WTC11 (cell line): Measurements from ENCODE around the gene KLHL30. TPM values are rescaled to one million over a fixed set of nuclear protein-coding genes. Genes with fewer than 3 reads are reported as not detected.

Experiments used
- ATAC-seq: fragments of 200-7000 bp; cut with Tn5 transposase; 2 replicates; pipeline ENCODE4 v1.10.0; 2021; ENCODE audit warnings: mild to moderate bottlenecking, moderate library complexity
- CTCF ChIA-PET: fragments of 300-600 bp; sonication (Branson Sonifier 250); formaldehyde crosslinking; loops from one replicate; lab custom pipeline; 2021; ENCODE audit warnings: antibody characterized with exemption; lab: Charles Lee
- POLR2A ChIA-PET: fragments of 350-600 bp; sonication (Branson Sonifier 250); formaldehyde crosslinking; loops from one replicate; lab custom pipeline; 2021; ENCODE audit warnings: antibody characterized with exemption; lab: Charles Lee
- DNase-seq: peaks from one replicate; pipeline ENCODE4 v3.0.0; 2021; ENCODE audit warnings: low spot score
- H3K27ac Mint-ChIP-seq: 2 replicates; pipeline ENCODE4 v1.8.0; 2021; ENCODE audit warnings: mixed read lengths
- H3K27me3 Mint-ChIP-seq: 2 replicates; pipeline ENCODE4 v1.8.0; 2021; ENCODE audit warnings: low read depth, mild to moderate bottlenecking, moderate library complexity, mixed read lengths
- H3K36me3 Mint-ChIP-seq: 2 replicates; pipeline ENCODE4 v1.8.0; 2021; ENCODE audit warnings: mixed read lengths
- H3K4me1 Mint-ChIP-seq: 2 replicates; pipeline ENCODE4 v1.8.0; 2022; ENCODE audit warnings: mixed read lengths
- H3K4me3 Mint-ChIP-seq: 2 replicates; pipeline ENCODE4 v1.8.0; 2021; ENCODE audit warnings: mild to moderate bottlenecking, moderate library complexity, mixed read lengths
- H3K9me3 Mint-ChIP-seq: 2 replicates; pipeline ENCODE4 v1.8.0; 2021; ENCODE audit warnings: mixed read lengths
- FOXK1 ChIP-seq: sonication (generic); formaldehyde crosslinking; IDR thresholded peaks from 2 replicates; pipeline ENCODE4 v1.8.0; 2022; ENCODE audit warnings: mild to moderate bottlenecking, moderate library complexity, missing genetic modification reagents
- FOXP1 ChIP-seq: sonication (generic); formaldehyde crosslinking; IDR thresholded peaks from 2 replicates; pipeline ENCODE4 v1.8.0; 2022; ENCODE audit warnings: missing genetic modification reagents, mild to moderate bottlenecking, moderate library complexity, borderline replicate concordance
- GABPB1 ChIP-seq: sonication (generic); formaldehyde crosslinking; IDR thresholded peaks from 2 replicates; pipeline ENCODE4 v1.8.1; 2023; ENCODE audit warnings: mild to moderate bottlenecking, missing genetic modification reagents
- IRF2 ChIP-seq: sonication (generic); formaldehyde crosslinking; IDR thresholded peaks from 2 replicates; pipeline ENCODE4 v1.8.0; 2022; ENCODE audit warnings: low read depth, missing genetic modification reagents, borderline replicate concordance
- JUN ChIP-seq: sonication (generic); formaldehyde crosslinking; IDR thresholded peaks from 2 replicates; pipeline ENCODE4 v1.8.0; 2023; ENCODE audit warnings: mild to moderate bottlenecking, missing genetic modification reagents
- NFYB ChIP-seq: sonication (generic); formaldehyde crosslinking; conservative IDR thresholded peaks from 2 replicates; pipeline ENCODE4 v1.8.0; 2022; ENCODE audit warnings: low read depth, missing genetic modification reagents
- NR2C2 ChIP-seq: sonication (generic); formaldehyde crosslinking; IDR thresholded peaks from 2 replicates; pipeline ENCODE4 v1.8.0; 2022; ENCODE audit warnings: mild to moderate bottlenecking, missing genetic modification reagents
- SP1 ChIP-seq: sonication (generic); formaldehyde crosslinking; conservative IDR thresholded peaks from 2 replicates; pipeline ENCODE4 v1.8.1; 2022; ENCODE audit warnings: missing genetic modification reagents
- TEAD4 ChIP-seq: sonication (generic); formaldehyde crosslinking; IDR thresholded peaks from 2 replicates; pipeline ENCODE4 v1.8.0; 2022; ENCODE audit warnings: mild to moderate bottlenecking, missing genetic modification reagents
- ZNF219 ChIP-seq: sonication (generic); formaldehyde crosslinking; IDR thresholded peaks from 2 replicates; pipeline ENCODE4 v1.8.0; 2023; ENCODE audit warnings: missing genetic modification reagents, mild to moderate bottlenecking, borderline replicate concordance
- ZNF416 ChIP-seq: fragments of 250-450 bp; sonication (Bioruptor Pico); IDR thresholded peaks from 2 replicates; pipeline ENCODE4 v1.9.0; 2021; ENCODE audit warnings: mild to moderate bottlenecking, inconsistent platforms
- ZNF423 ChIP-seq: fragments of 250-450 bp; sonication (Bioruptor Pico); IDR thresholded peaks from 2 replicates; pipeline ENCODE4 v2.1.2; 2022; ENCODE audit warnings: mild to moderate bottlenecking, moderate library complexity
- ZNF671 ChIP-seq: fragments of 250-450 bp; sonication (Bioruptor Pico); IDR thresholded peaks from 2 replicates; pipeline ENCODE4 v1.8.0; 2021; ENCODE audit warnings: mild to moderate bottlenecking
- total RNA-seq: library from RNA; stranded (reverse); gene quantifications from 3 replicates; pipeline ENCODE4 v1.2.3, GENCODE V29; 2021
- TF ChIP-seq, protein P1 (sequence below): fragments of 250-450 bp; sonication (Bioruptor Pico); IDR thresholded peaks from 2 replicates; pipeline ENCODE4 v1.9.0; 2021; ENCODE audit warnings: moderate library complexity, mild to moderate bottlenecking, inconsistent platforms, borderline replicate concordance
- TF ChIP-seq, protein P2 (sequence below): sonication (generic); formaldehyde crosslinking; IDR thresholded peaks from 2 replicates; pipeline ENCODE4 v1.8.1; 2022; ENCODE audit warnings: low read depth, mild to moderate bottlenecking, moderate library complexity, missing genetic modification reagents, borderline replicate concordance
- TF ChIP-seq, protein P3 (sequence below): sonication (generic); formaldehyde crosslinking; IDR thresholded peaks from 2 replicates; pipeline ENCODE4 v1.8.1; 2023; ENCODE audit warnings: mild to moderate bottlenecking, missing genetic modification reagents, moderate library complexity
- TF ChIP-seq, protein P4 (sequence below): fragments of 250-450 bp; sonication (Bioruptor Pico); IDR thresholded peaks from 2 replicates; pipeline ENCODE4 v1.8.0; 2021; ENCODE audit warnings: mild to moderate bottlenecking
- TF ChIP-seq, protein P5 (sequence below): fragments of 250-450 bp; sonication (Bioruptor Pico); IDR thresholded peaks from 2 replicates; pipeline ENCODE4 v1.9.0; 2021; ENCODE audit warnings: mild to moderate bottlenecking, borderline replicate concordance

Gene KLHL30
- total RNA-seq, 1 experiment from 2014 or later: not detected

DNA sequence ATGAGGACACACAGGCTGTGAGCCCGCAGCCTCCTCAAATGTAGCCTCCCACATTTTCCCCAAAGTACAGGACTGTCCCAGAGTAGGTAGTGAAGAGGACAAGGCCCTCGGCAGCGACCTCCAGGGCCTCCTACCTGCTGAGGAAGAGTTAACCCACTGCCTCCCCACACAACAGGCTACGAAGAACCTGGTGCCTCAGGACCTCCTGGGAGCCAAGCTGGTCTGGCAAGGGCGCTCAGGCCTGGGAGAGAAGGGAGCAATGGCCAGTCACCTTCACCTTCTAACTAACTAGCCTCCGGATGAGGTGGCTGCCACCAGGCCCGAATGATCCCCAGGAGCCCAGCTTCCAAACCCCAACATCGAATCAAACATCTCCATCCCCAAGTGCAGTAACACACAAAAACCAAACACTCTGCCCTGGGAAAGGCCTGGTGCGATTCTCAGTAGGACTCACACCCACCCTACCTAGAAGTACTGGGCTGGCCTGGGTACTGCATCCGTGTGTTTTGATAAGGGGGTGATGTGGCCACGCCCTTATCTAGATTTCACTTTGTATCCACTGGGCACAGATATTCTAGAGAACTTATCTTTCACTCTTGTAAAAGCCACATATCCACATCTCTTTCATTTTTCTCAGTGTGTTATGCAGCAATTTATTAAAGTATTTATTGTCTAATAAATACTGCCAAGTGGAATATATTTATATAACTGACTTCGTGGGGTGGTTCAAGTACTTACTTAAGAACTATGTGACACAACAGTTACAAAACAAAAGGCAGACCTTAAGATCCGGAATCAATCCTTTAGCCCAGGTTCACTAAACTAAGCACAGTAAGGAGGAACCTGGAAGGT is 30.0 kb downstream of the KLHL30 start:
- H3K27me3 Mint-ChIP-seq: peaks cover 19% of the 10 kb centered on the region
- POLR2A ChIA-PET: no interaction called here
- DNase-seq (no peak), ATAC-seq (no peak)
- CTCF ChIA-PET: no interaction called here
- no peak overlapping the region for H3K4me3 Mint-ChIP-seq
- H3K4me1 Mint-ChIP-seq: no peaks in the 10 kb centered on the region
- TF ChIP-seq, protein P1, sequence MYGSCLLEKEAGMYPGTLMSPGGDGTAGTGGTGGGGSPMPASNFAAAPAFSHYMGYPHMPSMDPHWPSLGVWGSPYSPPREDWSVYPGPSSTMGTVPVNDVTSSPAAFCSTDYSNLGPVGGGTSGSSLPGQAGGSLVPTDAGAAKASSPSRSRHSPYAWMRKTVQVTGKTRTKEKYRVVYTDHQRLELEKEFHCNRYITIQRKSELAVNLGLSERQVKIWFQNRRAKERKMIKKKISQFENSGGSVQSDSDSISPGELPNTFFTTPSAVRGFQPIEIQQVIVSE (CRISPR knock-in tag): no peak
- TF ChIP-seq, protein P2, sequence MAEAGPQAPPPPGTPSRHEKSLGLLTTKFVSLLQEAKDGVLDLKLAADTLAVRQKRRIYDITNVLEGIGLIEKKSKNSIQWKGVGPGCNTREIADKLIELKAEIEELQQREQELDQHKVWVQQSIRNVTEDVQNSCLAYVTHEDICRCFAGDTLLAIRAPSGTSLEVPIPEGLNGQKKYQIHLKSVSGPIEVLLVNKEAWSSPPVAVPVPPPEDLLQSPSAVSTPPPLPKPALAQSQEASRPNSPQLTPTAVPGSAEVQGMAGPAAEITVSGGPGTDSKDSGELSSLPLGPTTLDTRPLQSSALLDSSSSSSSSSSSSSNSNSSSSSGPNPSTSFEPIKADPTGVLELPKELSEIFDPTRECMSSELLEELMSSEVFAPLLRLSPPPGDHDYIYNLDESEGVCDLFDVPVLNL (CRISPR knock-in tag): no peak
- no peak for TF ChIP-seq SP1 (CRISPR knock-in tag)
- TF ChIP-seq ZNF219 (CRISPR knock-in tag): no peak
- no peak for TF ChIP-seq NFYB (CRISPR knock-in tag)
- no peak for TF ChIP-seq IRF2
- TF ChIP-seq, protein P3, sequence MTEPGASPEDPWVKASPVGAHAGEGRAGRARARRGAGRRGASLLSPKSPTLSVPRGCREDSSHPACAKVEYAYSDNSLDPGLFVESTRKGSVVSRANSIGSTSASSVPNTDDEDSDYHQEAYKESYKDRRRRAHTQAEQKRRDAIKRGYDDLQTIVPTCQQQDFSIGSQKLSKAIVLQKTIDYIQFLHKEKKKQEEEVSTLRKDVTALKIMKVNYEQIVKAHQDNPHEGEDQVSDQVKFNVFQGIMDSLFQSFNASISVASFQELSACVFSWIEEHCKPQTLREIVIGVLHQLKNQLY (CRISPR knock-in tag): no peak
- TF ChIP-seq GABPB1: no peak
- no peak for TF ChIP-seq FOXP1 (CRISPR knock-in tag)
- TF ChIP-seq JUN (CRISPR knock-in tag): no peak
- TF ChIP-seq TEAD4: no peak
- no peak for TF ChIP-seq ZNF671
- no peaks in the 10 kb centered on the region for H3K9me3 Mint-ChIP-seq
- H3K27ac Mint-ChIP-seq: no peak overlapping the region
- peaks cover 32% of the 10 kb centered on the region for H3K36me3 Mint-ChIP-seq

DNA sequence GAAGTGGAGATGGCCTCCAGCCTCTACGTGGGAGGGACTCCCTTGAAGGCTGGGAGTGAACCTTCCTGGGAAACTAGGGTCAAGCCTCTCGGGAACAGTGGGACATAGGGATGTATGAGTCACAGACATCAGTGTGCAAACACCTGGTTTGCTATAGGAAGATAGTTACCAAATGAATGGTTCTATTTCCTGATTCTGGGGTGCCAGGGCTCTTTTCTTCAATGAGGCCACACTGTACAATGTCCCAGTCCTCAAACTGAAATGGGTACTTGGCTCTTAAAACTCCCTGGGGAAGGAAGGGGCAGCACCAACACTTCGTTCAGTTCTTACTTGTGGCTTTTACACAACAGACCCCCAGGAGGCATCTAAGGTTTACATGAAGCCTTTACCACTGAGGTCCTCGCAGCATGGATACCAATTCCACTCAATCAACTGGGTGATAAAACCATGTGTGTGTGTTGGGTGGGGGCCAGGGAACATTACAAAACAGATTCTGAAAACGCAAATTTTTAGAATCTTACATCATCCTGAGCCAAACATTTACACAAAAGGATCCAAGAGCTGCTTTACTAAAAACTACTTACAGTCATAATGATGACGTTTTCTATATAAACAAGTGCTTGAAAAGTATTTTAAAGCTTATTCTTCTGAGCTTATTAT is 30.7 kb downstream of the KLHL30 start:
- Mint-ChIP-seq H3K27ac (no peak overlapping the region), H3K4me3 (no peak overlapping the region), H3K9me3 (no peaks in the 10 kb centered on the region), H3K4me1 (no peaks in the 10 kb centered on the region), H3K27me3 (peaks cover 18% of the 10 kb centered on the region), H3K36me3 (peaks cover 39% of the 10 kb centered on the region)
- ChIA-PET POLR2A (no interaction called here), CTCF (no interaction called here)
- no peak for DNase-seq
- ATAC-seq: no peak
- TF ChIP-seq NR2C2 (CRISPR knock-in tag): no peak
- TF ChIP-seq ZNF416 (CRISPR knock-in tag): no peak
- no peak for TF ChIP-seq ZNF423 (CRISPR knock-in tag)
- TF ChIP-seq, protein P4, sequence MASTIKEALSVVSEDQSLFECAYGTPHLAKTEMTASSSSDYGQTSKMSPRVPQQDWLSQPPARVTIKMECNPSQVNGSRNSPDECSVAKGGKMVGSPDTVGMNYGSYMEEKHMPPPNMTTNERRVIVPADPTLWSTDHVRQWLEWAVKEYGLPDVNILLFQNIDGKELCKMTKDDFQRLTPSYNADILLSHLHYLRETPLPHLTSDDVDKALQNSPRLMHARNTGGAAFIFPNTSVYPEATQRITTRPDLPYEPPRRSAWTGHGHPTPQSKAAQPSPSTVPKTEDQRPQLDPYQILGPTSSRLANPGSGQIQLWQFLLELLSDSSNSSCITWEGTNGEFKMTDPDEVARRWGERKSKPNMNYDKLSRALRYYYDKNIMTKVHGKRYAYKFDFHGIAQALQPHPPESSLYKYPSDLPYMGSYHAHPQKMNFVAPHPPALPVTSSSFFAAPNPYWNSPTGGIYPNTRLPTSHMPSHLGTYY: no peak
- no peak for TF ChIP-seq FOXK1 (CRISPR knock-in tag)
- TF ChIP-seq GABPB1: peak; percentile 48

DNA sequence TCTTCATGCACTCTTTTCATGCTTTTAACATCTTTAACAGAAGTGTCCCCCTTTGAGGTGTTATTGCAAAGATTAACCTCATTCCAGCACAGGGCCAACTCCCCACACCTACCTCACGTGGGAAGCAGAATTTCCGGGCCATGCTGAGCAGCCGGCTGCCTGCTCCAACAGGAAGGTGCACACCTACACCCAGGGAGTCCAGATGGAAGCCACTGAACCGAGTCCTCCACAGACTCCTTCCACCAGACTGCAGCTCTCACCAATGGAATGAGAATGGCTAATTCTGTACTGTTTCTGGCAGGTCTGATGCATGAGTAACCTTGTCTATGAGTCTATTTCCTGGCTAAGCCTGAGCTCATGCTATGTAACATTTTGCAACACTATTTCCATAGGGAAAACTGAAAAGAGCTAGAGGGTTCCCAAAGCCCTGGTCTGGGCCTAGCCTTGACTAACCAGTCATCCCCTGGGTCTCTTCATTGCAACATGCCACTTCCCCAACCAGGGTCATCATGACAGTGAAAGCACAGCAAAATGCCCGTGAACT is 31.3 kb downstream of the KLHL30 start:
- TF ChIP-seq ZNF671 (no peak), ZNF423 (CRISPR knock-in tag) (no peak)
- TF ChIP-seq, protein P5, sequence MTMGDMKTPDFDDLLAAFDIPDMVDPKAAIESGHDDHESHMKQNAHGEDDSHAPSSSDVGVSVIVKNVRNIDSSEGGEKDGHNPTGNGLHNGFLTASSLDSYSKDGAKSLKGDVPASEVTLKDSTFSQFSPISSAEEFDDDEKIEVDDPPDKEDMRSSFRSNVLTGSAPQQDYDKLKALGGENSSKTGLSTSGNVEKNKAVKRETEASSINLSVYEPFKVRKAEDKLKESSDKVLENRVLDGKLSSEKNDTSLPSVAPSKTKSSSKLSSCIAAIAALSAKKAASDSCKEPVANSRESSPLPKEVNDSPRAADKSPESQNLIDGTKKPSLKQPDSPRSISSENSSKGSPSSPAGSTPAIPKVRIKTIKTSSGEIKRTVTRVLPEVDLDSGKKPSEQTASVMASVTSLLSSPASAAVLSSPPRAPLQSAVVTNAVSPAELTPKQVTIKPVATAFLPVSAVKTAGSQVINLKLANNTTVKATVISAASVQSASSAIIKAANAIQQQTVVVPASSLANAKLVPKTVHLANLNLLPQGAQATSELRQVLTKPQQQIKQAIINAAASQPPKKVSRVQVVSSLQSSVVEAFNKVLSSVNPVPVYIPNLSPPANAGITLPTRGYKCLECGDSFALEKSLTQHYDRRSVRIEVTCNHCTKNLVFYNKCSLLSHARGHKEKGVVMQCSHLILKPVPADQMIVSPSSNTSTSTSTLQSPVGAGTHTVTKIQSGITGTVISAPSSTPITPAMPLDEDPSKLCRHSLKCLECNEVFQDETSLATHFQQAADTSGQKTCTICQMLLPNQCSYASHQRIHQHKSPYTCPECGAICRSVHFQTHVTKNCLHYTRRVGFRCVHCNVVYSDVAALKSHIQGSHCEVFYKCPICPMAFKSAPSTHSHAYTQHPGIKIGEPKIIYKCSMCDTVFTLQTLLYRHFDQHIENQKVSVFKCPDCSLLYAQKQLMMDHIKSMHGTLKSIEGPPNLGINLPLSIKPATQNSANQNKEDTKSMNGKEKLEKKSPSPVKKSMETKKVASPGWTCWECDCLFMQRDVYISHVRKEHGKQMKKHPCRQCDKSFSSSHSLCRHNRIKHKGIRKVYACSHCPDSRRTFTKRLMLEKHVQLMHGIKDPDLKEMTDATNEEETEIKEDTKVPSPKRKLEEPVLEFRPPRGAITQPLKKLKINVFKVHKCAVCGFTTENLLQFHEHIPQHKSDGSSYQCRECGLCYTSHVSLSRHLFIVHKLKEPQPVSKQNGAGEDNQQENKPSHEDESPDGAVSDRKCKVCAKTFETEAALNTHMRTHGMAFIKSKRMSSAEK (CRISPR knock-in tag): no peak
- no peak for ATAC-seq
- POLR2A ChIA-PET: no interaction called here
- Mint-ChIP-seq H3K27ac (no peak overlapping the region), H3K4me1 (no peaks in the 10 kb centered on the region), H3K9me3 (no peaks in the 10 kb centered on the region), H3K27me3 (peaks cover 12% of the 10 kb centered on the region), H3K36me3 (peaks cover 39% of the 10 kb centered on the region), H3K4me3 (no peak overlapping the region)
- CTCF ChIA-PET: interaction anchor here (0.6 kb wide), 1 partner anchor 12 kb away, joined by 3 read pairs; no protein-coding TSS in a partner anchor
- DNase-seq: no peak
